Measurements from ENCODE around the gene PCLO. TPM values are rescaled to one million over a fixed set of nuclear protein-coding genes. Genes with fewer than 3 reads are reported as not detected.

PCLO gene
- total RNA-seq, 2 experiments from 2014 or later, result not detected

- POLR2A ChIA-PET, result no interaction called here
- no peaks in the 10 kb centered on the region for H3K4me1 Mint-ChIP-seq (ENCODE audit: low read depth)
- CTCF ChIA-PET, result no interaction called here
- no peak overlapping the region for H3K4me3 Mint-ChIP-seq
- ATAC-seq (no peak), DNase-seq (no peak)
- no peaks in the 10 kb centered on the region for H3K36me3 Mint-ChIP-seq (ENCODE audit: low read depth)
- H3K27me3 Mint-ChIP-seq, result no peaks in the 10 kb centered on the region
- TF ChIP-seq, protein P1, sequence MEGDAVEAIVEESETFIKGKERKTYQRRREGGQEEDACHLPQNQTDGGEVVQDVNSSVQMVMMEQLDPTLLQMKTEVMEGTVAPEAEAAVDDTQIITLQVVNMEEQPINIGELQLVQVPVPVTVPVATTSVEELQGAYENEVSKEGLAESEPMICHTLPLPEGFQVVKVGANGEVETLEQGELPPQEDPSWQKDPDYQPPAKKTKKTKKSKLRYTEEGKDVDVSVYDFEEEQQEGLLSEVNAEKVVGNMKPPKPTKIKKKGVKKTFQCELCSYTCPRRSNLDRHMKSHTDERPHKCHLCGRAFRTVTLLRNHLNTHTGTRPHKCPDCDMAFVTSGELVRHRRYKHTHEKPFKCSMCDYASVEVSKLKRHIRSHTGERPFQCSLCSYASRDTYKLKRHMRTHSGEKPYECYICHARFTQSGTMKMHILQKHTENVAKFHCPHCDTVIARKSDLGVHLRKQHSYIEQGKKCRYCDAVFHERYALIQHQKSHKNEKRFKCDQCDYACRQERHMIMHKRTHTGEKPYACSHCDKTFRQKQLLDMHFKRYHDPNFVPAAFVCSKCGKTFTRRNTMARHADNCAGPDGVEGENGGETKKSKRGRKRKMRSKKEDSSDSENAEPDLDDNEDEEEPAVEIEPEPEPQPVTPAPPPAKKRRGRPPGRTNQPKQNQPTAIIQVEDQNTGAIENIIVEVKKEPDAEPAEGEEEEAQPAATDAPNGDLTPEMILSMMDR (IDR thresholded peaks at IDR 0.05), result no peak
- no peak overlapping the region for H3K27ac Mint-ChIP-seq
- intact Hi-C loops (cut with micrococcal nuclease), result no loop called here
- H3K9me3 Mint-ChIP-seq, result no peaks in the 10 kb centered on the region
These were observed 20.3 kb downstream of the PCLO start for GRCh38 chr7:83142365-83142764.

GRCh38 chr7:83141927-83142326 lies 20.8 kb downstream of the PCLO start:
- intact Hi-C loops (cut with micrococcal nuclease), result no loop called here
- CTCF ChIA-PET, result no interaction called here
- no peak for ATAC-seq

DNA sequence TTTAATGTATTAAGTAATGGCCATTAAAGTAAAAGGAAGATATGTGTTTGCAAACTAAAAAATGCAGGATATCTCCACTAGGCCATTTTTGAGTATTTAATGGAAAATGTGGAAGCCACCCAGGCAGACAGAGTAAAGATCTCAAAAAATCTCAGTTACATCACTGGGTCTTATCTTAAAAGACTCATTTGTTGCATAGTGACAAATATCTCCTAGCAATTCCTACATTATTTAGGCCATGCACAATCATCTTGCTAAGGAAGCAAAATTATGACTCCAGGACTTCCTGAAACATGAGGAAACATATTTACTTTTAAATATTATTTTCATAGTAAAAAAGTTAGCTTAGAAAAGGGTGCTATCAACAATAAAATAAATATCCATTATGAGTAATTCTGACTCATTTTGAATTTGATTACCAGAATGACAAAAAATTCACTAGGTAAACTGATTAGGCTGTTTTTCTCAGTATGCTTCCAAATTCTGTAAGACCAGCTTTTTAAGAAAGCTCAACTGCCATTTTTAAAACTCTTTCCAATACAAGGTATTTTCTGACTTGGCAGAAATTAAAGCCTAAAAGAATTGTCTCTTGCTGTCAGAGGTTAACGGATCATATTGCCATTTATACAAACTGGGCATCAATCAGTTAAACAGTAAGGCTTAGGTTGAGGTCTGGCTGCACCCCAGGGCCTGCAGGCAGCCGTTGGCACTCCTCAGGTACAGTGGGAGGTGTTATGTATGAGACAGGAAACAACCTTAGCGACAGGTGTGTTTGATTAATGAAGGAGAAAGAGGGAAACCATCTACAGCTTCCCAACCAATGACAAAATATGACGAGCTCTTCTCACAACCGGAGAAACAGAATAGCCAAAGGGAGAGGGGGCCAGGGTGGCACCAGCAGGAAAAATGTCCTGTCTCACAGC lies 31.8 kb downstream of the PCLO start:
- no peak overlapping the region for H3K4me3 Mint-ChIP-seq
- CTCF ChIA-PET, result no interaction called here
- intact Hi-C loops (cut with micrococcal nuclease), result no loop called here
- no peak for ATAC-seq
- H3K27me3 Mint-ChIP-seq, result no peaks in the 10 kb centered on the region
- no peak for DNase-seq
- POLR2A ChIA-PET, result no interaction called here
- TF ChIP-seq, protein P1 (IDR thresholded peaks at IDR 0.05), result no peak
- H3K4me1 Mint-ChIP-seq (ENCODE audit: low read depth), result no peaks in the 10 kb centered on the region
- H3K36me3 Mint-ChIP-seq (ENCODE audit: low read depth), result no peaks in the 10 kb centered on the region
- no peak overlapping the region for H3K27ac Mint-ChIP-seq
- peaks cover 4% of the 10 kb centered on the region for H3K9me3 Mint-ChIP-seq

More at GRCh38 chr7:83141927-83142326, 20.8 kb downstream of the PCLO start:
- no peak overlapping the region for H3K4me3 Mint-ChIP-seq
- DNase-seq, result no peak
- no peak overlapping the region for H3K27ac Mint-ChIP-seq
- TF ChIP-seq, protein P1 (IDR thresholded peaks at IDR 0.05), result no peak
- POLR2A ChIA-PET, result no interaction called here
- H3K9me3 Mint-ChIP-seq, result no peaks in the 10 kb centered on the region
- no peaks in the 10 kb centered on the region for H3K27me3 Mint-ChIP-seq
- no peaks in the 10 kb centered on the region for H3K4me1 Mint-ChIP-seq (ENCODE audit: low read depth)
- H3K36me3 Mint-ChIP-seq (ENCODE audit: low read depth), result no peaks in the 10 kb centered on the region

DNA sequence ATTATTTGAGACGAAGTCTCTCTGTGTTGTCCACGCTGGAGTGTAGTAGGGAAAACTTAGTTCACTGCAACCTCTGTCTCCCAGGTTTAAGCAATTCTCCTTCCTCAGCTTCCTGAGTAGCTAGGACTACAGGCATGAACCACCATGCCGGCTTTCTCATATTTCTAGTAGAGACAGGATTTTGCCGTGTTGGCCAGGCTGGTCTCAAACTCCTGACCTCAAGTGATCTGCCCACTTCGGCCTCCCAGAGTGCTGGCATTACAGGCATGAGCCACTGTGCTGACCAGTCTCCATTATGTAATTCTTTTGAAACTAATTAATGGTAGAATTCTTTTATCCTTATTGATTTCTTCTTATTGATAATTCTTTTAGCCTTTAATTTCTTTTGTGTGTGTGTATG lies 32.5 kb downstream of the PCLO start:
- Mint-ChIP-seq H3K4me1 (ENCODE audit: low read depth) (no peaks in the 10 kb centered on the region), H3K36me3 (ENCODE audit: low read depth) (no peaks in the 10 kb centered on the region), H3K27ac (no peak overlapping the region), H3K9me3 (peaks cover 4% of the 10 kb centered on the region), H3K4me3 (no peak overlapping the region), H3K27me3 (no peaks in the 10 kb centered on the region)
- CTCF ChIA-PET, result no interaction called here
- intact Hi-C loops (cut with micrococcal nuclease), result no loop called here
- ATAC-seq, result no peak
- POLR2A ChIA-PET, result no interaction called here
- TF ChIP-seq, protein P1 (IDR thresholded peaks at IDR 0.05), result no peak
- DNase-seq, result no peak

DNA sequence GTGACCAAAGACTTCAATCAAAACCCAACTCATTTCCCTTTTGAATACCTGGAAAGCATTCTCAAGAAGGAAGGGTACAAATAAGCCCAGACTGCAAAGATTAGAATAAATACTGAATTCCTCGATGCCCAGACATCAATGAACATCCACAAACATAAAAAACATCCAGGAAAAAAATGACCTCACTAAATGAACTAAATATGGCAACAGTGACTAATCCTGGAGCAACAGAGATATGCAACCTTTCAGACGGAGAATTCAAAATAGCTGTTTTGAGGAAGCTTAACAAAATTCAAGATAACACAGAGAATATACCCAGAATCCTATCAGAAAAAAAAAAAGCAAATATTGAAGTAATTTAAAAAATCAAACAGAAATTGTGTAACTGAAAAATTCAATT lies 43.2 kb downstream of the PCLO start:
- ChIA-PET POLR2A (no interaction called here), CTCF (no interaction called here)
- Mint-ChIP-seq H3K27me3 (no peaks in the 10 kb centered on the region), H3K4me3 (no peak overlapping the region), H3K27ac (no peak overlapping the region), H3K36me3 (ENCODE audit: low read depth) (no peaks in the 10 kb centered on the region), H3K9me3 (peaks cover 11% of the 10 kb centered on the region), H3K4me1 (ENCODE audit: low read depth) (no peaks in the 10 kb centered on the region)
- intact Hi-C loops (cut with micrococcal nuclease), result no loop called here
- DNase-seq (no peak), ATAC-seq (no peak)
- TF ChIP-seq, protein P1 (IDR thresholded peaks at IDR 0.05), result no peak
